Ascending aorta (tissue), 2 donors: ENCODE data around the gene PPFIBP2. TPM values are rescaled to one million over a fixed set of nuclear protein-coding genes. Genes with fewer than 3 reads are reported as not detected.

ENCODE experiments used
- DNase-seq, 2 donors: peaks; one replicate each; pipeline ENCODE4 v3.0.0-alpha.2; 2019; ENCODE audit warnings: low spot score in 2 of 2
- H3K27ac ChIP-seq, 2 donors: fragments of 200-600 bp; sonication (generic); one replicate each; pipeline ENCODE4 v1.5.1; 2016 to 2017; ENCODE audit warnings: mild to moderate bottlenecking in 1 of 2
- H3K27me3 ChIP-seq: fragments of 200-600 bp; sonication (generic); one replicate; pipeline ENCODE4 v1.5.1; 2017
- H3K36me3 ChIP-seq, 2 donors: fragments of 200-600 bp; sonication (generic); one replicate each; pipeline ENCODE4 v1.5.1; 2016
- H3K4me1 ChIP-seq, 2 donors: fragments of 200-600 bp; sonication (generic); one replicate each; pipeline ENCODE4 v1.5.1; 2016 to 2017; ENCODE audit warnings: mild to moderate bottlenecking in 1 of 2
- H3K4me3 ChIP-seq, 2 donors: fragments of 200-600 bp; sonication (generic); one replicate each; pipeline ENCODE4 v1.5.1; 2016 to 2017; ENCODE audit warnings: mild to moderate bottlenecking in 1 of 2
- H3K9me3 ChIP-seq, 2 donors: fragments of 200-600 bp; sonication (generic); one replicate each; pipeline ENCODE4 v1.5.1; 2016
- intact Hi-C: fragments of 100-400 bp; cut with DNase I; formaldehyde crosslinking; loops from one replicate; pipeline ENCODE4 v1.15.1; 2023
- total RNA-seq: library from RNA; depleted of rRNA; stranded (reverse); fragments of >200 nt; gene quantifications from one replicate; pipeline ENCODE4 v1.1.0, GENCODE V29; 2016
- TF ChIP-seq, protein P1 (sequence below), 3 experiments: fragments of 200-600 bp in 2 of 3; fragments of 450-650 bp in 1 of 3; sonication (generic) in 2 of 3; IDR thresholded peaks; one replicate each; pipeline ENCODE4 v1.5.1; 2016 to 2019; ENCODE audit warnings: antibody characterized with exemption in 3 of 3, mild to moderate bottlenecking in 1 of 3, moderate library complexity in 1 of 3

PPFIBP2 gene
- total RNA-seq, 1 donor from 2014 or later: 4.2 TPM

DNA sequence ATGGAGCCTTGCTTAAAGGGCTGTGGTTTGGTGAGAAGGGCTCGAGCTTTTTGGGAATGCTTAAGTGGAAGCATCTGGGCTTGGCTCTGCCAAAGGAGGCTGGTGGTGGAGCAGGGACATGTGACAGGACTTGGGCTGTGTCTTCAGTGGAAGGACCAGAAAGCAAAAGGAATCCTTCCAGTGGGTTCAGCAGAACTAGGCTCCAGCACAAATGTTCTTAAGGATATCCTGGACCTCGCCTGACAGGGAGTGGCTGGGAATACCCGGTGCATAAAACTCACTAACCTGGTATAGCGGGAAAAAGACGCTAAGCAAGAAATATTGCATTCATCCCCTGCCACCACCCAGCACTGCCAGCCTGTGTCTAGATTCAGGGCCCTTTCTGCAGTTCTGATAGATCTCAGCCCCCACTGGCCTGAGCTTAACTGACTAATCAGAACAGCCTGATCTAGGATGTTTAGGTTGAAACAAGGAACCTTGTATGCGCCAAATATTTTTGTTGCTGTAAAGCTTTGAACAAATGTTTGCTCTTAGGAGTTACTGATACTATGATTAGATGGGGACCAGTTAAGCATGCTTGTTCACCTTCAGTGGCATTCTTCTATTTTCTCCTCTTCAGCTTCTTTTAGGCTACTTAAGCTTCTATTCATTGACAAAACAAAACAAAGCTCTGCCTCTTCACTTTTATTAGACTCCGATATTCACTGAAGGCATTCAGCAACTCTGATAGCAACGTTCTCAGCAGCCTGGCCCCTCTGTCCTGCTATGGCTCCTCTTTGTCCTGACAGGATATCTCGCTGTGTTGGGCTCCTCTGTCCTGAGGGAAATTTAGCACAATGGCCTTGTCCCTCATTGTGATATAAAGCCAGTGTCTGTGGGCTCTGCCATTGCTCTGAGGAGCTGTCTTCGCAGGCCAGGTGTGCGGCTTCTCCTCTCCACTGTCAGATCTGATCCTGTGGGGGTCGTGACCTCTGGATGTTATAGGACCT lies 25.0 kb downstream of the PPFIBP2 start:
- no peak overlapping the region for H3K27ac ChIP-seq
- DNase-seq: no peak
- TF ChIP-seq, protein P1, sequence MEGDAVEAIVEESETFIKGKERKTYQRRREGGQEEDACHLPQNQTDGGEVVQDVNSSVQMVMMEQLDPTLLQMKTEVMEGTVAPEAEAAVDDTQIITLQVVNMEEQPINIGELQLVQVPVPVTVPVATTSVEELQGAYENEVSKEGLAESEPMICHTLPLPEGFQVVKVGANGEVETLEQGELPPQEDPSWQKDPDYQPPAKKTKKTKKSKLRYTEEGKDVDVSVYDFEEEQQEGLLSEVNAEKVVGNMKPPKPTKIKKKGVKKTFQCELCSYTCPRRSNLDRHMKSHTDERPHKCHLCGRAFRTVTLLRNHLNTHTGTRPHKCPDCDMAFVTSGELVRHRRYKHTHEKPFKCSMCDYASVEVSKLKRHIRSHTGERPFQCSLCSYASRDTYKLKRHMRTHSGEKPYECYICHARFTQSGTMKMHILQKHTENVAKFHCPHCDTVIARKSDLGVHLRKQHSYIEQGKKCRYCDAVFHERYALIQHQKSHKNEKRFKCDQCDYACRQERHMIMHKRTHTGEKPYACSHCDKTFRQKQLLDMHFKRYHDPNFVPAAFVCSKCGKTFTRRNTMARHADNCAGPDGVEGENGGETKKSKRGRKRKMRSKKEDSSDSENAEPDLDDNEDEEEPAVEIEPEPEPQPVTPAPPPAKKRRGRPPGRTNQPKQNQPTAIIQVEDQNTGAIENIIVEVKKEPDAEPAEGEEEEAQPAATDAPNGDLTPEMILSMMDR (IDR thresholded peaks at IDR 0.05): no peak
- no peak overlapping the region for H3K4me3 ChIP-seq
- no peaks in the 10 kb centered on the region for H3K4me1 ChIP-seq
- H3K9me3 ChIP-seq: no peaks in the 10 kb centered on the region
- intact Hi-C loops: no loop called here
- no peaks in the 10 kb centered on the region for H3K36me3 ChIP-seq
- H3K27me3 ChIP-seq: no peaks in the 10 kb centered on the region

DNA sequence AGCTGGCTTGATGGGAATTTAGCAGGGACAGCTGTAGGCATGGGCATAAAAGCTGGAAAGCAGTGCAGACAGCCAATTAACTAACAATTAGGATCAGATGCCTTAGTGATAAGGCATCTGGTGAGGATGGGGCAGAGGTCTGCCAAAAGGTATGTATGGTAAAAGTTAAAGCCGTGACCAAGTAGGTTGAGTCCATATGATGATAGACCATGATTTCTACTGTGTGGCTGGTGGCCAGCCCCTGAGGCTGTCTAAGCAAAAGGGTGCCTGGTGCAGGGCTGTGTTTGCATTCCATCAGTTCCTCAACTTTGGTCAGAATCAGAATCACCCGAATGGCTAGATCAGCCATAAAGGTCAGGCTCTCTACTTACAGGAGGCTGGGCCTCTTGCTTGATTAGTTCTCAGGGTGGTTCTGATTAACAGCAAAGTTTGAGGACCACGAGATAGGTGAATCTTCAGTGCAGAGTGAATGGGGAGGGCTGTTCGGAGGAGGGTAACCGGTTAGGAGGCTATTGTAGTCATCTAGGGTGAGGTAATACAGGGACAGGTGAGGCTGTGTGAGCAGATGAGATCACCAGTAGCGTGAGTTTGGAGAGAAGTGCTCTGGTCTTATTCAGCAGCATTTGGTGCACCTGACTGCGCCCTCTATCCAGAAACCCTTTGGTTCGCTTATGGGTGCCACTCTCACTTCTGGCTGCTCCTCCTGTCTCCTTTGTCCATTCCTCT lies 27.2 kb downstream of the PPFIBP2 start:
- Histone ChIP-seq H3K9me3 (no peaks in the 10 kb centered on the region), H3K4me1 (no peaks in the 10 kb centered on the region), H3K4me3 (no peak overlapping the region), H3K27ac (no peak overlapping the region), H3K27me3 (no peaks in the 10 kb centered on the region), H3K36me3 (no peaks in the 10 kb centered on the region)
- no peak for DNase-seq
- TF ChIP-seq, protein P1 (IDR thresholded peaks at IDR 0.05): no peak
- intact Hi-C loops: no loop called here

DNA sequence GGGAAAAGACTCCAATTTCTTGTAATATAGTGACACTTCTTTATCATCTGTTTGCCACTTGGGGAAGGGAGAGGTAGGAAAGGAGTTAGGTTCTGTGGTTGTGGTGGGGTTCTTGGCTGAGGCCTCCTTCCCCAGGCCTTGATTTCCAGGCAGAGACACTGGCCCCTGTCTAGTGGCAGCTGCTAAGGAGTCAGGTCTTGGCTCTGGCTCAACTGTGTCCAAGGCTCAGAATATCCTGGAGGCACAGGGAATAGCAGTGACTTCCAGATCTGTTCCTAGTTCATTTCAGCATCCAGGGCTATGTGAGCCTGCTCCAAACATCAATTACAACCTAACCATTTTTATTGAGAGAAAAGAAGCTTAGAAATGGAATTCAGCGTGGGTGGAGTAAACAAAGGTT lies 29.5 kb downstream of the PPFIBP2 start:
- TF ChIP-seq, protein P1 (IDR thresholded peaks at IDR 0.05): no peak
- Histone ChIP-seq H3K36me3 (no peaks in the 10 kb centered on the region), H3K4me1 (no peaks in the 10 kb centered on the region), H3K9me3 (no peaks in the 10 kb centered on the region), H3K27me3 (no peaks in the 10 kb centered on the region), H3K27ac (no peak overlapping the region), H3K4me3 (no peak overlapping the region)
- DNase-seq: no peak
- intact Hi-C loops: no loop called here

DNA sequence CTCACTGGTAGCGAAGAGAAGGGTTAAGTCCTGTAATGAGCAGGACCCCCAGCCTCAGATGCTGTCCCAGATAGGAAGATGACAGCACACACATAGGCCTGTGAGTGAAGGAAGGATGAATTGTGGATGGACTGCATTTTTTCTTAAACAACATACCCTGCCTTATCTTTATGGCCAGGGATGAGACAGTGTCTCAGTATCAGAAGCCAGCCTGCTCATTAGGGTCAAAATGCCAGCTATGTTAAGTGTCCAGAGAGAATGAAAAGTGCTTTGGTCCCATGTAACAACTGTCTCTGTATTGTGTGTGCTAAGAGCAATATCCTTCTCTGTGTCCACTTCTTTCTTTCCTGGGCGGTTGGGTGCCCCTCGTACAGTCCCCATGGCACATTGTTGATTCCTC lies 30.2 kb downstream of the PPFIBP2 start:
- DNase-seq: no peak
- Histone ChIP-seq H3K36me3 (no peaks in the 10 kb centered on the region), H3K9me3 (no peaks in the 10 kb centered on the region), H3K4me1 (no peaks in the 10 kb centered on the region), H3K27ac (no peak overlapping the region), H3K27me3 (no peaks in the 10 kb centered on the region), H3K4me3 (no peak overlapping the region)
- intact Hi-C loops: no loop called here
- TF ChIP-seq, protein P1 (IDR thresholded peaks at IDR 0.05): no peak

DNA sequence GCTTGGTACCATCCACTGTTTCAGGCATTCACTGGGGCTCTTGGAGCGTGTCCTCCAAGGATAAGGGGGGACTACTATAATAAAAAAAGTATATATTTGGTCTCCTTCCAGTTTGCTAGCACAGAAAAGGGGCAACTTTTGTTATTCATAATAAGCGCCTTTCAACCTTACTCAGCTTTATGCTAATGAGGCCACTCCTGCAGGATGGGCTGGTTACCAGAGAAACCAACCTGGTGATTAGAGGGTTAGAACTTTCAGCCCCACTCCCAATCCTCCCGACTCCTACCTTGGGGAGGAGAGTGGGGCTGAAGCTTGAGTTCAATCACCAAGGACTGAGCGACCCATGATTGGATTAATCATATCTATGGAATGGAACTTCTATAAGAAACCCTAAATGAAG lies 31.8 kb downstream of the PPFIBP2 start:
- Histone ChIP-seq H3K4me3 (no peak overlapping the region), H3K27me3 (no peaks in the 10 kb centered on the region), H3K36me3 (no peaks in the 10 kb centered on the region), H3K4me1 (no peaks in the 10 kb centered on the region), H3K9me3 (no peaks in the 10 kb centered on the region), H3K27ac (no peak overlapping the region)
- TF ChIP-seq, protein P1 (IDR thresholded peaks at IDR 0.05): no peak
- no peak for DNase-seq
- intact Hi-C loops: no loop called here
